HL-60/S4 (cell line): Measurements from ENCODE around the gene MUC12.
"Not testable (repeated sequence)": the region's sequence is repeated elsewhere in the genome, so short reads cannot be mapped to it uniquely, and the experiment has no call there.

ENCODE experiments used
- in situ Hi-C: fragments of 300-500 bp; cut with MboI; formaldehyde crosslinking; loops from 2 replicates; pipeline ENCODE4 v1.14.3; 2022; ENCODE audit warnings: low sequenced_read_pairs

MUC12 gene

DNA sequence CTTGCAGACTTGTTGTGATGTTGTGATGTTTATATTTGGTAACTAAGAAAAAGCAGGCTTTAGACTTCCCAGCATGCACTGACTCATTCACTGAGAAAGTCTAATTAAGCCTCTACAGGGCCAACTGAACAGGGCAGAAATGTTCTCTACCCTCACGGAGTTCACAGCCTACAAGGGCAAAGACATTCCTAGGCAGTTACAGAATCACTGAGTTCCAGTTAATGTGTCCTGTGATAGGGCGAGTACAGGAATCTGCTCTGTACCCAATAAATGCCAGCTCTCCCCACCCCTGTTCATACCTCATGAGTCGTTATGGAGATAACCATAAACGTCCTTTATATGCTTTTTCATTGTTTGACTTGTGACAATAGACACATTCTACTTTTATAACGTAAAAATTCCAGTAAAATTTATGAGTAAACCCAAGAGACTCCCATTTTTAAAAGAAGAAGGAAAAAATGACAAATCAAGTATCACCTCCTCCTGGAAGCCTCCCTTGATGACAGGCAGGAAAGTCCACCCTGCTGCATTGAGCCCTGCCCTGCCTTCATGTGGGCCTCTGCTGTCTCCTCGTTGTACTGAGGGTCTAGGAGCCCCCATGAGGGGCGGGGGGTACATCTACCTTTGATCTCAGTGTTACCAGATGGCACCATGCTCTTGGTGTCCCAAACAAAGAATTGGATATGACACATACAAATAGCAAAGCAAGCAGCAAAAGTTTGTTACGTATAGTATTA is 14.3 kb downstream of the MUC12 start:
- in situ Hi-C loops, result no loop called here

DNA sequence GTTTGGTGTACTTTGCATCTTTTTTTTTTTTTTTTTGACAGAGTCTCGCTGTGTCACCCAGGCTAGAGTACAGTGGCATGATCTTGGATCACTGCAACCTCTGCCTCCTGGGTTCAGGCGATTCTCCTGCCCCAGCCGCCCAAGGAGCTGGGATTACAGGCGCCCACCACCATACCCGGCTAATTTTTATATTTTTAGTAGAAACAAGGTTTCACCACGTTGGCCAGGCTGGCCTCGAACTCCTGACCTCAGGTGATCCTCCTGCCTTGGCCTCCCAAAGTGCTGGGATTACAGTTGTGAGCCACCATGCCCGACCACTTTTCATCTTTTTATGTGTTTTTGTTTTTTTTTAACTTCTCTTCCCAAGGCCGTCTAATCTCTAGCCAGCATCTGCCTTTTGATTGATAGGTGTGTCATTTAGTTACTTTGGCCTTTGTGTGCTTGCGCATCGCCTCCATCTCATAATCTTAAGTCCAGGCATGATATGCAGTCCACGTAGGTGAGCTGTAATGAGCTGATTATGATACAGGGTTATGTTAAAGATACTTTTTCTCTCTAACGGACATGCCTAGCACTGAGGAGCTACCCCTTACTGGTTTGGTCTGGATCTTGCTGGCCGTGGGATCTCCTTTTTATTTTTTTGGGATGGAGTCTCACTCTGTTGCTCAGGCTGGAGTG is 15.0 kb downstream of the MUC12 start:
- in situ Hi-C loops, result not testable (repeated sequence)

DNA sequence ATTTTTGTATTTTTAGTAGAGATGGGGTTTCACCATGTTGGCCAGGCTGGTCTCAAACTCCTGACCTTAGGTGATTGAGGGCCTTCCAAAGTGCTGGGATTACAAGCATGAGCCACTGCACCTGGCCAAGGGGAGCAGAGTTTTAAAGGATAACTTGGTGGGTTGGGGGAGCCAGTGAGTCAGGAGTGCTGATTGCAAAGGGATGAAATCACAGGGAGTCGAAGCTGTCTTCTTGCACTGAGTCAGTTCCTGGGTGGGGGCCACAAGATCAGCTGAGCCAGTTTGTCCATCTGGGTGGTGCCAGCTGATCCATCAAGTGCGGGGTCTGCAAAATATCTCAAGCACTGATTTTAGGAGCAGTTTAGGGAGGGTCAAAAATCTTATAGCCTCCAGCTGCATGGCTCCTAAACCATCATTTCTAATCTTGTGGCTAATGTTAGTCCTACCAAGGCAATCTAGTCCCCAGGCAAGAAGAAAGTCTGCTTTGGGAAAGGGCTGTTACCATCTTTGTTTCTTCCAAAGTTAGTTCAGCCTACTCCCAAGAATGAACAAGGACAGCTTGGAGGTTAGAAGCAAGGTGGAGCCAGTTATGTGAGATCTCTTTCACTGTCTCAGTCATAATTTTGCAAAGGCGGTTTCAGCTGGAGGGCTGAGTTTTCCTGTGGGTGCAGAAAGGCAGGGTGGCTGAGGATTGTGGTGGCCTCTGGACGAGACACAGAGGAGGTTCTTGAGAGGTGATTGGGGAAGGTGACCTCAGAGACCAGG is 15.8 kb downstream of the MUC12 start:
- in situ Hi-C loops, result not testable (repeated sequence)

DNA sequence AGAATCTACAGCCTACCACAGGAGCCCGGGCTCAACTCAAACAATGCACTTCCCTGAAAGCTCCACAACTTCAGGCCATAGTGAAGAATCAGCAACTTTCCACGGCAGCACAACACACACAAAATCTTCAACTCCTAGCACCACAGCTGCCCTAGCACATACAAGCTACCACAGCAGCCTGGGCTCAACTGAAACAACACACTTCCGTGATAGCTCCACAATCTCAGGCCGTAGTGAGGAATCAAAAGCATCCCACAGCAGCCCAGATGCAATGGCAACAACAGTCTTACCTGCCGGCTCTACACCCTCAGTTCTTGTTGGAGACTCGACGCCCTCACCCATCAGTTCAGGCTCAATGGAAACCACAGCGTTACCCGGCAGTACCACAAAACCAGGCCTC is 22.3 kb downstream of the MUC12 start:
- in situ Hi-C loops, result no loop called here

DNA sequence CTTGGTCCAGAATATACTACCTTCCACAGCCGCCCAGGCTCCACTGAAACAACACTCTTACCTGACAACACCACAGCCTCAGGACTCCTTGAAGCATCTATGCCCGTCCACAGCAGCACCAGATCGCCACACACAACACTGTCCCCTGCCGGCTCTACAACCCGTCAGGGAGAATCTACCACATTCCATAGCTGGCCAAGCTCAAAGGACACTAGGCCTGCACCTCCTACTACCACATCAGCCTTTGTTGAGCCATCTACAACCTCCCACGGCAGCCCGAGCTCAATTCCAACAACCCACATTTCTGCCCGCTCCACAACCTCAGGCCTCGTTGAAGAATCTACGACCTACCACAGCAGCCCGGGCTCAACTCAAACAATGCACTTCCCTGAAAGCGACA is 22.9 kb downstream of the MUC12 start:
- in situ Hi-C loops, result not testable (repeated sequence)

DNA sequence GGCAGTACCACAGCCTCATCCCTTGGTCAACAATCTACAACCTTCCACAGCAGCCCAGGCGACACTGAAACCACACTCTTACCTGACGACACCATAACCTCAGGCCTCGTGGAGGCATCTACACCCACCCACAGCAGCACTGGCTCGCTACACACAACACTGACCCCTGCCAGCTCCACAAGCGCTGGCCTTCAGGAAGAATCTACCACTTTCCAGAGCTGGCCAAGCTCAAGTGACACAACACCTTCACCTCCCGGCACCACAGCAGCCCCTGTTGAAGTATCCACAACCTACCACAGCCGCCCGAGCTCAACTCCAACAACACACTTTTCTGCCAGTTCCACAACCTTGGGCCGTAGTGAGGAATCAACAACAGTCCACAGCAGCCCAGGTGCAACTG is 25.3 kb downstream of the MUC12 start:
- in situ Hi-C loops, result not testable (repeated sequence)

DNA sequence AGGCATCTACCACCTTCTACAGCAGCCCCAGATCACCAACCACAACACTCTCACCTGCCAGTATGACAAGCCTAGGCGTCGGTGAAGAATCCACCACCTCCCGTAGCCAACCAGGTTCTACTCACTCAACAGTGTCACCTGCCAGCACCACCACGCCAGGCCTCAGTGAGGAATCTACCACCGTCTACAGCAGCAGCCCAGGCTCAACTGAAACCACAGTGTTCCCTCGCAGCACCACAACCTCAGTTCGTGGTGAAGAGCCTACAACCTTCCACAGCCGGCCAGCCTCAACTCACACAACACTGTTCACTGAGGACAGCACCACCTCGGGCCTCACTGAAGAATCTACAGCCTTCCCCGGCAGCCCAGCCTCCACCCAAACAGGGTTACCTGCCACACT is 29.2 kb downstream of the MUC12 start:
- in situ Hi-C loops, result not testable (repeated sequence)

DNA sequence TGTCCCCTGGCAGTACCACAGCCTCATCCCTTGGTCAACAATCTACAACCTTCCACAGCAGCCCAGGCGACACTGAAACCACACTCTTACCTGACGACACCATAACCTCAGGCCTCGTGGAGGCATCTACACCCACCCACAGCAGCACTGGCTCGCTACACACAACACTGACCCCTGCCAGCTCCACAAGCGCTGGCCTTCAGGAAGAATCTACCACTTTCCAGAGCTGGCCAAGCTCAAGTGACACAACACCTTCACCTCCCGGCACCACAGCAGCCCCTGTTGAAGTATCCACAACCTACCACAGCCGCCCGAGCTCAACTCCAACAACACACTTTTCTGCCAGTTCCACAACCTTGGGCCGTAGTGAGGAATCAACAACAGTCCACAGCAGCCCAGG is 30.0 kb downstream of the MUC12 start:
- in situ Hi-C loops, result not testable (repeated sequence)

DNA sequence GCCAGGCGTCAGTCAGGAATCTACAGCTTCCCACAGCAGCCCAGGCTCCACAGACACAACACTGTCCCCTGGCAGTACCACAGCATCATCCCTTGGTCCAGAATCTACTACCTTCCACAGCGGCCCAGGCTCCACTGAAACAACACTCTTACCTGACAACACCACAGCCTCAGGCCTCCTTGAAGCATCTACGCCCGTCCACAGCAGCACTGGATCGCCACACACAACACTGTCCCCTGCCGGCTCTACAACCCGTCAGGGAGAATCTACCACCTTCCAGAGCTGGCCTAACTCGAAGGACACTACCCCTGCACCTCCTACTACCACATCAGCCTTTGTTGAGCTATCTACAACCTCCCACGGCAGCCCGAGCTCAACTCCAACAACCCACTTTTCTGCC is 30.7 kb downstream of the MUC12 start:
- in situ Hi-C loops, result not testable (repeated sequence)

DNA sequence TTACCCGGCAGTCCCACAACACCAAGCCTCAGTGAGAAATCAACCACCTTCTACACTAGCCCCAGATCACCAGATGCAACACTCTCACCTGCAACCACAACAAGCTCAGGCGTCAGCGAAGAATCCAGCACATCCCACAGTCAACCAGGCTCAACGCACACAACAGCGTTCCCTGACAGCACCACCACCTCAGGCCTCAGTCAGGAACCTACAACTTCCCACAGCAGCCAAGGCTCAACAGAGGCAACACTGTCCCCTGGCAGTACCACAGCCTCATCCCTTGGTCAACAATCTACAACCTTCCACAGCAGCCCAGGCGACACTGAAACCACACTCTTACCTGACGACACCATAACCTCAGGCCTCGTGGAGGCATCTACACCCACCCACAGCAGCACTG is 33.0 kb downstream of the MUC12 start:
- in situ Hi-C loops, result not testable (repeated sequence)

DNA sequence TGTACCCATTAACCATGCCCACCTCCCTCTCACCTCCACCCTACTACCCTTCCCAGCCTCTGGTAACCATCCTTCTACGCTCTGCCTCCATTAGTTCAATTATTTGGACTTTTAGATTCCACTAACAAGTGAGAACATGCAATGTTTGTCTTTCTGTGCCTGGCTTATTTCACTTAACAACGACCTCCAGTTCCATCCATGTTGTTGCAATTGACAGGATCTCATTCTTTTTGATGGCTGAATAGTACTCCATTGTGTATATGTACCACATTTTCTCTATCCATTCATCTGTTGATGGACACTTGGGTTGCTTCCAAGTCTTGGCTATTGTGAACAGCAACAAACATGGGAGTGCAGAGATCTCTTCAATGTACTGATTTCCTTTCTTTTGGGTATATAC is 38.0 kb downstream of the MUC12 start:
- in situ Hi-C loops, result not testable (repeated sequence)

DNA sequence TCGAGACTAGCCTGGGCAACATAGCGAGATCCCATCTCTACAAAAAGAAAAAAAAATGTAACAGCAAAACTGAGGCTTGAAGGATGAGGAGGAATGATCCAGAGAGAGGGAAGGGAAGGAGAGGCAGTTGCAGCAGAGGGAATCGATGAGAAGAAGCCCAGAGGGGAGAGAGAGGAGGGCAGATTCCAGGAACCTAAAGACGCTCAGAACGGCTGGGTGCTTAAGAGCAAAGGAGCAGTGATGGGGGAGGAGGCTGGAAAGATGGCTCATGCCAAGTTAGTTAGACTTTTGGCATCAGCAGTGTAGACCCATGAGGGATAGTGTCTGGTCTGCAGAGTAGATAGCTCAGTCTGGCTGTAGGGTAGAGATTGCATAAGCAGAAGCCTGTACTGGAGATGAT is 40.3 kb downstream of the MUC12 start:
- in situ Hi-C loops, result no loop called here

DNA sequence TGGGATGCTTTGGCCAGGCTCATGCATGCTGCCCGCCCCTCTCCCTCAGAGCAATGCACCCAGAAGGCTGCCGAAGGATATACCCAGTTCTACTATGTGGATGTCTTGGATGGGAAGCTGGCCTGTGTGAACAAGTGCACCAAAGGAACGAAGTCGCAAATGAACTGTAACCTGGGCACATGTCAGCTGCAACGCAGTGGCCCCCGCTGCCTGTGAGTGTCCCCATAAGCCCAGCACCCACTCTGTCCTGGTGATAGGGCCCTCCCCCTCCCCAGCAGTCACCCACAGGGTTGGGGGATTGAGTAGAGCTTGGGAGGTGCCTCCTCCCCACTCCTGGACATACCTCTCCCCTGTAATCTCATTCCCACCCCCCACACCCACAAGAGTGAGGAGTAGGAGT is 43.6 kb downstream of the MUC12 start:
- in situ Hi-C loops, result no loop called here

DNA sequence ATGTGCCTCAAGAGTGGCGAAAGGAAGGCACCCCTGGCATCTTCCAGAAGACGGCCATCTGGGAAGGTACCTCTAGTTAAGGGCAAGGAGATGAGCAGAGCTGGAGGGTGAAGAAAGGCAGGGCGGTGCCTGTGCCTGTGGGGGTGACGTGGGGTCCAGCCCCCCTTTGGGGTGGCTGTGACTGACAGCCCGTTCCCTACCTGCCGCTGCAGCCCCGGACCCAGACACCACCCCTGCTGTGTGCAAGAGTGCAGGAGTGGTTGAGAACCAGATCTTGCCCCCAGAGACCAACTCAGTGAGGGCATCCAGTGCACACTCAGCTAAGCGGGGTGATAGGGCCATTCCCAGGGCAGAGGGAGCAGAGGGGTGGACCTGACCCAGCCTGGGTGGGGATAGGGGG is 46.3 kb downstream of the MUC12 start:
- in situ Hi-C loops, result no loop called here

DNA sequence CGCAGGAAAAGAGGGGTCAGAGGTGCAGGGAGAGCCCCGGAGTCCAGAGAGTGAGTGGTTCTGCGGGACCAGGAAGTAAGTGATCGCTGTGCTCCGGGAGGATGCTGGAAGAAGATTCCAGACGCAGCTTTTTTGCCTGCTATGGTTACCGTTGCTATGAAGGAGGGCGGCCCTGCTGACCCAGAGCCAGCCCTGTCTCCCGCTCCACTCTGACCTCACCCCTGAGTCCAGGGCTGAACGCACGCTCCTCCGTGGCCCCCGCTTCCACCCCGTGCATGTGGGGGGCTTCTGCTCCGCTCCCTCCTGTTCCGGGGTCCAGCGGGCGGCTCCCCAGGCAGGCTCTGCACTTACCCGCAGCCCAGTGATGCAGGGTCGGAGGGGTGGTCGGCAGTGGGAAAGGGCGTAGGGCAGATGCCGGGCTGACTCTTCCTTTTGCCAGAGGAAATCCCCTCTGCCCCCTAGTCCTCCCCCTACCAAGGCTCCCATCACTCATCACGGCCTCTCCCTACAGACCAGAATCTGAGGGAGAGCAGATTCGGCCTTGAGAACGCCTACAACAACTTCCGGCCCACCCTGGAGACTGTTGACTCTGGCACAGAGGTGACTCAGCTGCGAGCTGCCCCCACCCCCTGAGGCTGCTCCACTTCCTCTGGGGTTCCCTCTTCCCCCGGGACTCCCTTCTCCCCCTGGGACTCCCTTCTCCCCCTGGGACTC is 47.9 kb downstream of the MUC12 start:
- in situ Hi-C loops, result no loop called here

DNA sequence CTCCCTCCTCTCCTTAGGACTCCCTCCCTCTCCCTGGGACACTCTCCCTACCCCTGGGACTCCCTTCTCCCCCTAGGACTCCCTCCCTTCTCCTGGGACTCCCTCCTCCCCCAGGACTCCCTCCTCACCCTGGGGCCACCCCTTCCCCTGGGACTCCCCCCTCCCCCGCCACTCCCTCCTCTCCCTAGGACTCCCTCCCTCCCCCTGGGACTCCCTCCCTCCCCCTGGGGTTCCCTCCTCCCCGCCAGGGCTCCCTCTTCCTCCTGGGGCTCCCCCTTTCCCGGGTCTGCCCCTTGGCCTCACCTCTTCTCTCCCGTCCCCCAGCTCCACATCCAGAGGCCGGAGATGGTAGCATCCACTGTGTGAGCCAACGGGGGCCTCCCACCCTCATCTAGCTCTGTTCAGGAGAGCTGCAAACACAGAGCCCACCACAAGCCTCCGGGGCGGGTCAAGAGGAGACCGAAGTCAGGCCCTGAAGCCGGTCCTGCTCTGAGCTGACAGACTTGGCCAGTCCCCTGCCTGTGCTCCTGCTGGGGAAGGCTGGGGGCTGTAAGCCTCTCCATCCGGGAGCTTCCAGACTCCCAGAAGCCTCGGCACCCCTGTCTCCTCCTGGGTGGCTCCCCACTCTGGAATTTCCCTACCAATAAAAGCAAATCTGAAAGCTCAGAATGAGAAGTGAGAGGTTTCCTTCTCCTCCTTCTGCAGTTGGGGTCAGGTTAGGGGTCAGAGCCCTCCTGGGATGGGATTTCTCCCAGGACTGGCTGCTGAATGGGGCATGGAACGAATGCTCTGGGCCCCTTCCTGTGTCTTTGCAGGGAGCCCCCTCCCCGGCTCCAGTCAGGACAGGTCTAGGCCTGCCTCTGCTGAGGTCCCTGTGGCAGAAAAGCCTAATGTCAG is 49.2 kb downstream of the MUC12 start:
- in situ Hi-C loops, result no loop called here

DNA sequence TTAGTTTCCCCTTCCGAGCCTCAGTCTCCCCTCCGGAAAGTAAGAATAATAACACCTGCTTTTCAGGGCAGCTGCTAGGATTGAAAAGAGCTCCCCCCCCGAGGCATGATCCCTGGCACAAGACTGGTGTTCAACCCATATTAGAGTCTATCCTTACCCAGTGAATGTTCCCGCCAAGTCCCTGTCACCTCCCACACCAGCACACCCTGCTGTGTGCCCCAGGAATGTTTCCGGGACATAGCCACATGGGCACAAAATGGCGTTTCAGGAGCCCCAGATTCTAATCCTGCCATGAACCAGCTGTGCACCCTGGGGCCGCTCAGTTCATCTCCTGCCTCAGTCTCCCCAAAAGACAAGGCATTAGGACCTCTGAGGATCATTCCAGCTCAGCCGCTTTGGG is 51.1 kb downstream of the MUC12 start:
- in situ Hi-C loops, result no loop called here

DNA sequence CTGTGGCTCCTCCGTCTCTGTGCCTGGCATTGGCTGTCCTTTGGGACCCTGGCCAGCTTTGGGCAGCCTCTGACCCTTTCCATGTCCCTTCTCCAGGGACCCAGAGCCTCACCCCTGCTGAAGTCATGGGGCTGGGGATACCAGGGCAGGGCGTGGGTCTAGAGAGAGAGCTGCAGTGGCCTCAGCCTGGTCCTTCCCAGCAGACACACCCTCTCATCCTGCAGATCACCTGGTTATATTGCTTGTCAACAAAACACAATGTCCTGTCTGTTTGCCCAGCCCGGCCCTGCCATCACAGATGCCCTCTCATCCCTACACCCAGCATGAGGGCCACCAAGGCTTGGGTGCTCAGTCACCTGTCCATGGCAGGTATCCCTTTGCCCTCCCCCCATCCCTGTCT is 52.3 kb downstream of the MUC12 start:
- in situ Hi-C loops, result no loop called here

DNA sequence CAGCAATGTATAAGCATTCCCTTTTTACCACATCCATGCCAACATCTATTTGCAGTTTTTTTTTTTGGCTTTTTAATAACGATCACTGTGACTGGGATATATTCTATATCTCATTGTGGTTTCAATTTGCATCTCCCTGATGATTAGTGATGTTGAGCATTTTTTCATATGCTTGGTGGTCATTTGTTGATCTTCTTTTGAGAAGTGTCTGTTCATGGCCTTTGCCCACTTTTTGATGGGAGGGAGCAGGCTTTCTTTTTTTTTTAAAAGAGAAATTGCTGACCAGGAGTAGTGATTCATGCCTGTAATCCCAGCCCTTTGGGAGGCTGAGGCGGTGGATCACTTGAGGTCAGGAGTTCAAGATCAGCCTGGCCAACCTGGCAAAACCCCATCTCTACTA is 54.5 kb downstream of the MUC12 start:
- in situ Hi-C loops, result no loop called here

DNA sequence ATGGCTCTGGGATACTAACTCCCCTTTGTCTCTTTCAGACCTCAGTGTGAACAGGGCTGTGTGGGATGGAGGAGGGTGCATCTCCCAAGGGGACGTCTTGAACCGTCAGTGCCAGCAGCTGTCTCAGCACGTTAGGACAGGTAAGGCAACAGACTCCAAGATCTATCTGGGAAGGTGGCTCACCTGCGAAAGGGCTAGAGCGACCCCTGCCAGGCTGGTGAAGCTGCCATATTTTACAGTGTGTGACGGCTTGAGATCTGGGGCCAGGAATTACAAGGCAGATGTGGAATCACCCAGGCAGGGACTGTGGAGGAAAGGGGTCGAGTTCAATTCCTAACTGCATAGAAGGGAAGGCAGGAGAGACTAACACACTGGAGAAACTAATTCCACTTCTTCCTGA is 61.7 kb downstream of the MUC12 start:
- in situ Hi-C loops, result no loop called here
